Measurements from ENCODE around the gene RFX6. TPM values are rescaled to one million over a fixed set of nuclear protein-coding genes. Genes with fewer than 3 reads are reported as not detected.

RFX6 gene
- total RNA-seq, 4 donors from 2014 or later: not detected

DNA sequence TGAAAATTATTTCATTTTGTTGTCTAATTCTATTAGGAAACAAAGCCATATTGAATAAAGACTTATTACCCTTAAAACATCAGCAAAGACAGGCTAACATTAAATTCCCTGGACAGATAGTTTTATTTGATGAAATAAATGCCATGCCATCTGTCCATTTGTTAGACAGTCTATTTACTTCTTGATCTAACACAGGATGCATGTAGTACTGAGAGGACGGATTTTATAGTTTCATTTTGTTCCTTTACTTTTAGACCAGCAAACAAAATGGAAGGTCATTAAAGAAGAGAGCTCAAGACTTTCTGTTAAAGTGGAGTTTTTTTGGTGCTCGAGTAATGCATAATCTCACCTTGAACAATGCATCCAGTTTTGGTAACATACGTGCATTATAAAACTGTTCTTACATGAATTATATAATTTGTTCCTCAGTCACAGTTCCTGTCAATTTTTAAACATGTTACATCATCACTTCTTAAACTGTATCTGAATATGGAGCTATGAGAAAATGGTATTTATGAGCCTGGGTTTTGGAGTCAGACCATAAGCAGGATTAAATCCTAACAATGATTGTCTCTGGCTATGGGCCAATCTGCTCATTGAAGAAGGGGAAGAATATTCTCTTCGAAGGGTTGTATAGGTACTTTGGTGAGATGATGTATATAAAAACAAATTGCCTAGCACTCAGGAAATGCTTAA lies 46.0 kb downstream of the RFX6 start:
- no peak for DNase-seq (ENCODE audit: low spot score in 2 of 2)
- H3K4me3 ChIP-seq (ENCODE audit: low read depth, poor library complexity, severe bottlenecking): no peak overlapping the region
- WGBS, 2 donors: 74 to 77% methylated on average over 4 of the region's 4 CpGs
- intact Hi-C loops (cut with DNase I; ENCODE audit: low total_unique reads): no loop called here
- TF ChIP-seq POLR2A (IDR thresholded peaks at IDR 0.05): no peak
- TF ChIP-seq, protein P1, sequence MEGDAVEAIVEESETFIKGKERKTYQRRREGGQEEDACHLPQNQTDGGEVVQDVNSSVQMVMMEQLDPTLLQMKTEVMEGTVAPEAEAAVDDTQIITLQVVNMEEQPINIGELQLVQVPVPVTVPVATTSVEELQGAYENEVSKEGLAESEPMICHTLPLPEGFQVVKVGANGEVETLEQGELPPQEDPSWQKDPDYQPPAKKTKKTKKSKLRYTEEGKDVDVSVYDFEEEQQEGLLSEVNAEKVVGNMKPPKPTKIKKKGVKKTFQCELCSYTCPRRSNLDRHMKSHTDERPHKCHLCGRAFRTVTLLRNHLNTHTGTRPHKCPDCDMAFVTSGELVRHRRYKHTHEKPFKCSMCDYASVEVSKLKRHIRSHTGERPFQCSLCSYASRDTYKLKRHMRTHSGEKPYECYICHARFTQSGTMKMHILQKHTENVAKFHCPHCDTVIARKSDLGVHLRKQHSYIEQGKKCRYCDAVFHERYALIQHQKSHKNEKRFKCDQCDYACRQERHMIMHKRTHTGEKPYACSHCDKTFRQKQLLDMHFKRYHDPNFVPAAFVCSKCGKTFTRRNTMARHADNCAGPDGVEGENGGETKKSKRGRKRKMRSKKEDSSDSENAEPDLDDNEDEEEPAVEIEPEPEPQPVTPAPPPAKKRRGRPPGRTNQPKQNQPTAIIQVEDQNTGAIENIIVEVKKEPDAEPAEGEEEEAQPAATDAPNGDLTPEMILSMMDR (IDR thresholded peaks at IDR 0.05): no peak

DNA sequence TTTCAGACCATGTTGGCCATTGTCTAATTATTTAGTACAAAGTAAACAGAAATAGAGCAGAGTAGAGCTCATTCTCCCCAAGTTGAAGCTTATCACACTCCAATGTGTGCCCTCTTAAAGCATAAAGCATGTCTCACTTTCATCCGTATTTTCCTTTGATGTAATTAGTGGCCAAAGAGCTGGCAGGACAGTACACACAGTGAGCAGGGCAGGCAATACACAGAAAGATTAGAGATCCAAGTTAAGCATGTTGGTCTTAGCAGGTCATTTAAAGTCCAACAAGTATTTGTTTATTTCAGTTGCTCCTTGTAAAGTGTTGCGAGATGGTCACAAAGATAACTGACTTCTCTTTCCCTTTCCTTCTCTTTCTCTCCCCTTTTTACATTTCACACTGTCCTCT lies 47.2 kb downstream of the RFX6 start:
- TF ChIP-seq, protein P1 (IDR thresholded peaks at IDR 0.05): no peak
- WGBS, 2 donors: 65 to 74% methylated on average over 2 of the region's 2 CpGs

DNA sequence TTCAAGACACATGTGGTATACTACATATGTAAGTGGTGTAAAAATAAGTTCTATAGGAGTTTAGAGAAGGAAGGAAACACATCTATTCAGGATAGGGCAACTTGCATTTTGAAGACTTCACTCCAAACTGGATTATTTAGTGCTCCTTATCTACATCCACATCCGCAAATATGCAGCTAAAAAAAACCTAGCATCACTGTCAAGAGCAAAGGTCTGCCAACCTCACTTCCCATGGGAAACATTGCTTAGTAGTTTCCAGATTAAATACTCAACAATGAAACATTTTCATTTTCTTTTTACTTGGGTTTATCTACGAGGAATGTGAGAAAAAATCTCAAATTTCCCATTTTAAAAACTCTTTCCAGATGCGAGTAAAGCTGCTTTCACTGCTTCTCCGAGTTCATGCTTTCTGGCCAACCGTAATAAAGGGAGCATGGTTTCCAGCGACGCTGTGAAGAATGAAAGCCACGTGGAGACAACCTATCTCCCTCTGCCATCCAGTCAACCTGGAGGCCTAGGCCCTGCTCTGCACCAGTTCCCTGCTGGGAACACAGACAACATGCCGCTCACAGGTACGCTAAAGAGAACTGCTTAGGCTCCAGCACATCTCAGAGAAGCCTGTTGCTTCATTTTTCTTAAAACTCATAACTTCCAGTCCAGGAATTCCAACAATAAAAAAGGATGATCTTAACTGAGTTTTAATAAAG lies 48.2 kb downstream of the RFX6 start:
- no peak for TF ChIP-seq POLR2A (IDR thresholded peaks at IDR 0.05)
- TF ChIP-seq, protein P1 (IDR thresholded peaks at IDR 0.05): no peak
- WGBS, 2 donors: 47 to 58% methylated on average over 10 of the region's 10 CpGs
- DNase-seq (ENCODE audit: low spot score in 2 of 2): no peak
- intact Hi-C loops (cut with DNase I; ENCODE audit: low total_unique reads): no loop called here
- no peak overlapping the region for H3K4me3 ChIP-seq (ENCODE audit: low read depth, poor library complexity, severe bottlenecking)

More for the DNA sequence above, 47.2 kb downstream of the RFX6 start:
- H3K4me3 ChIP-seq (ENCODE audit: low read depth, poor library complexity, severe bottlenecking): no peak overlapping the region
- intact Hi-C loops (cut with DNase I; ENCODE audit: low total_unique reads): no loop called here
- DNase-seq (ENCODE audit: low spot score in 2 of 2): no peak

DNA sequence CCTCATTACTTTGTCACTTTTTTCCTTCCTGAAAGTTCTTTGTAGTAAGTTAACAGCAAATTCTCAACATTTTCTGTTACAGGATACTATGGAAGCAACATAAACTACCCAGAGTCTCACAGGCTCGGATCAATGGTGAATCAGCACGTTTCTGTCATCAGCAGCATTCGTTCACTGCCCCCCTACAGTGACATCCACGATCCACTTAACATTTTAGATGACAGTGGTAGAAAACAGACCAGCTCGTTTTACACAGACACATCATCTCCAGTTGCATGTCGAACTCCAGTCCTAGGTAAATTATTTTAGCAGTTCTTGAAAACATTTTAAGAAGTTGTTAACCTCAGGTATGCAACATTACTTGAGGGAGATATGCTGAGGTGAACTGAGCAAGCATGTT lies 51.6 kb downstream of the RFX6 start:
- no peak for DNase-seq (ENCODE audit: low spot score in 2 of 2)
- WGBS, 2 donors: 24 to 38% methylated on average over 6 of the region's 6 CpGs
- no peak for TF ChIP-seq POLR2A (IDR thresholded peaks at IDR 0.05)
- TF ChIP-seq, protein P1 (IDR thresholded peaks at IDR 0.05): no peak
- intact Hi-C loops (cut with DNase I; ENCODE audit: low total_unique reads): no loop called here
- no peak overlapping the region for H3K4me3 ChIP-seq (ENCODE audit: low read depth, poor library complexity, severe bottlenecking)

DNA sequence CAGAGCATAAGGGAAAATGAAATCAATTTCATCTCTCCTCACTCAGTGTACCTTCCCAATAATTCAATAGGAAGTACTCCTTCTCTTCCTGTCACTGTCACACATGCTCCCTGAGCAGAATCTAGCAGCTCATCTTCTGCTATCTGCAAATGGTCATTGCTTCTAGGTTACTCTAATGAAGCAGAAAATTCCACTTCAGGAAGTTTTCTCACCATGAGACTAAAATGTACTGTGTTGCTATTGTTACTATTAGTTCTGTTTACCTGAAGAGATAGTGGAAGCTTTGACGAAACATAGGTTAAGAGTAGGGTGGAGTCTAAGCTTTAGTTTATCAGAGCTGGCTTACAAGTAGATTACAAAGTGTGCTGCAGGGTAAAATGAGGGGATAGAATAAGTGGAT lies 52.8 kb downstream of the RFX6 start:
- DNase-seq (ENCODE audit: low spot score in 2 of 2): no peak
- no peak overlapping the region for H3K4me3 ChIP-seq (ENCODE audit: low read depth, poor library complexity, severe bottlenecking)
- no peak for TF ChIP-seq POLR2A (IDR thresholded peaks at IDR 0.05)
- TF ChIP-seq, protein P1 (IDR thresholded peaks at IDR 0.05): no peak
- intact Hi-C loops (cut with DNase I; ENCODE audit: low total_unique reads): no loop called here
- WGBS, 2 donors: 40 to 71% methylated on average over 1 of the region's 1 CpG
